Fibroblast of upper back skin (primary cell): ENCODE results near the gene KDM6A.
A peak's percentile ranks its signal among the peaks of the same experiment; 100 is the strongest.
"Not testable (repeated sequence)": the region's sequence is repeated elsewhere in the genome, so short reads cannot be mapped to it uniquely, and the experiment has no call there.

Experiments used
- DNase-seq: peaks from one replicate; pipeline ENCODE4 v3.0.0-alpha.2; 2013

The KDM6A gene

DNA sequence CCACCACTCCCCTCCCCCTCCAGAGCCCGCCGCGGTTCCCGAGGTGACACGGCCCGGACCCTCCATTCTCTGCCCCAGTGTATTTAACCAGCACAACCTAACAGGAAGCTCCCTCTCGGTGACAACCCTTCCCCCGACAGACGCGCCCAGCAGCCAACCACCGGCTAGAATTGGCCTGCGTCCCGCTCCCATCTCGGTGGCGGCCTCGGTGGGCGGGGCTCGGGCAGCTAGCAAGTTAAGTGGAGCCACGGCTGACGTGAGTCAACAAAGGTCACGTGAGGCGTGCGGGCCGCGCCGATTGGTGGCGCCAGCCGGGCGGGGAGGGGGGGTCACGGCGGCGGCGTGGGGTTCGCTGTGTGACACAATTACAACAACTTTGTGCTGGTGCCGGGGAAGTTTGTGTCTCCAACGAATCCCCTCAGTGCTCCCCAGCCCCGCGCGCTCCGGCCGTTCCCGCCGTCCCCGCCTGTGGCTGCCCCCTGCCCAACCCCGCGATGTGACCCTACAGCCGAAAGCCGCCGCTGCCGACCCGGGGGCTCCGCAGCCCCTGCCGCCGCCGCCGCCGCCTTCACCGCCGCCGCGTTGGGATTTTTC, at the start of gene KDM6A:
Gene KDM6A, plus strand, starts transcription at position 368 of the 594 bp plus-strand sequence. CDS start 364 bp downstream, outside the sequence.
- DNase-seq, result peak; percentile 94

DNA sequence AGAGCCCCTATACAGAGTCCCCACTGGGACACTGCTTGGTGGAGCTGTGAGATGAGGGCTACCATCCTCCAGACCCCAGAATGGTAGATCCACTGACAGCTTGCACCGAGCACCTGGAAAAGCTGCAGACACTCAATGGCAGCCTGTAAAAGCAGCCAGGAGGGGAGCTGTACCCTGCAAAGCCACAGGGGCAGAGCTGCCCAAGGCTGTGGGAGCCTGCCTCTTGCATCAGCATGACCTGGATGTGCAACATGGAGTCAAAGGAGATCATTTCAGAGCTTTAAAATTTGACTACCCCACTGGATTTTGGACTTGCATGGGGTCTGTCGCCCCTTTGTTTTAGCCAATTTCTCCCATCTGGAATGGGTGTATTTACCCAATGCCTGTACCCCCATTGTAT, 49.8 kb upstream of the KDM6A start:
- DNase-seq, result not testable (repeated sequence)

DNA sequence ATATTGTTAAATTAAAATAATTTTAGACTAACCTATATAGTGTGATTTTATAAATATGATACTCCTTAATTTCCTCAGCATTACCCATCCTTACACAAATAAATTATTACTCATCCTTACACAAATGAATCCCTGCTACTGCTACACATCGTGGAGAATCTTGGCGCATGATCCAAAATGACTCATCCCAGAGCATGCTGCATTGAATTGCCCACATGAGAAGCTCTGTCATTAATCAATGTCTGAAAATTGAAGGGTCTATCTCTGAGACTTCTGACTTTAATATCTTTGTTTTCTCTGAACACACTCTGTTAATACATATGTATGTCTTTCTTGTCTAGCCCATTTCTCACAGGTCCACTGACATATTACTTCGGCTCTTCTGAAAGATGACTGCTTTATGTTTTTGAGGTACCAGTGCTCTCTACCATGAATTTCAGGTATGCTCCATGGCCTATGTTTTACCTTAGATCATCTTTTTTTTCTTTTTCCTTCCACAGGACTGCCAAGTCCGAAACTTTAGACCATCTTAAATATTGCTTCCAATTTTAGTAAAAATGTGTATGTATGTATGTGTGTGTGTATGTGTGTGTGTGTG, 44.9 kb upstream of the KDM6A start:
- DNase-seq, result peak; percentile 85

DNA sequence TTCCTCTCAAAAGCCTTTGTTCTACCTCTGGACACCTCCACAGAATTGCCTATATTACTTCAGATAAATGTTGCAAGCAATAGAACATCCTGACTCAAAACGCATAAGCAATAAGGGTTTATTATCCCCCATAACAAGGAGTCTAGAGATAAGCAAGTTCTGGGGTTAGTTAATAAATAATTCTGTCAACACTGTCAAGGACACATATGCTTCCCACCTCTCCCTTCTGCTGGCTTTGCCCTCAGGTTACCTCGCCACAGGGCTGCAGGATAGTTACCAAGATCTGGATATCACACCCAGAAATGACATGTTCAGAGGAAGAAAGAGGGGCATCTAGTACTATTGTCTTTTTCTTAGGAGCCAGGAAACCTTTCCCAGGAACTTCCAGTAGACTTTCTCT, 43.2 kb upstream of the KDM6A start:
- DNase-seq, result no peak

DNA sequence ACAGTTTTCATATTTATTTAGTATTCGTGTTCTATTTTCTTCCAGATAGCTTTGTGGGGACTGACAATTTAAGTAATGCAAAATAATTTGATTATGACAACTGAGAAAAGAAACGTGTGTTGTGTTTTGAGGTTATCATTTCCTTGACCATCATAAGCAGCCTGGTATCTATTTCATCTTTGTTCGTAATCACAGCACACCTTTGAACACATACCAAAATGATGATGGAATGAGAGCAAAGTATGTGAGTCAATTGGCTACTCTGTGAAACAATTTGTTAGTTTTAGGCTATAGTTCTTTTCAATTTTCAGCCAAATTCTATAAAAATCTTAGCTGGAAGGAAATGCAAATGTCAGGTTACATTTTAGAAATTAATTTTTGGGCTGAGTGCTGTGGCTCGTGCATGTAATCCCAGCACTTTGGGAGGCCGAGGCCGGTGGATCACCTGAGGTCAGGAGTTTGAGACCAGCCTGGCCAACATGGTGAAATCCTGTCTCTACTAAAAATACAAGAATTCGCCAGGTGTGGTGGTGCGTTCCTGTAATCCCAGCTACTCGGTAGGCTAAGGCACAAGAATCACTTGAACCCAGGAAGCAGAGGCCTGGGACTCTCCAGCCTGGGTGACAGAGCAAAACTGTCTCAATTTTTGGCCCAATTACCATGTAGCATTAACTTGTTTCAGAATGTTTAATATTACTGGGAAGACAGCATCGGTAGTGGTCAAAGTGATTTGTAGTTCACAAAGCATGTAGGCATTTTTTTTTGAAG, 30.3 kb upstream of the KDM6A start:
- no peak for DNase-seq

DNA sequence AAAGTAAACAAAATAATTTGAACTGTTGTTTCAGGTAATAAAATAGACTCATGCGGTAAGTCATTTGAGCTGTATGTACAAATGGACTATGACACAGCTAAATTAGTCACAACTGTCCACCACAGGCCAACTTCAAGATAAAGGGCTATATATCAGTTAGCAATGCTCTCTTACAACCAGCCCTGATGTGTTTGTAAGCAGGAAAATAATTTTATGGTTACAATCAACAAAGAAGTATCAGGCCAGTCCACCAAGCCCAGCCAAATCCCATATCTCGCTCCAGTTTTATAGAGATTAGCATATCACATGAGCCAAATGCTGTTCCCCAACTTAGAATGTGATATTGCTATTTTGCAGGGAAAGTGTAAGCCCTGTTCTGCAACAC, 29.7 kb upstream of the KDM6A start:
- no peak for DNase-seq

DNA sequence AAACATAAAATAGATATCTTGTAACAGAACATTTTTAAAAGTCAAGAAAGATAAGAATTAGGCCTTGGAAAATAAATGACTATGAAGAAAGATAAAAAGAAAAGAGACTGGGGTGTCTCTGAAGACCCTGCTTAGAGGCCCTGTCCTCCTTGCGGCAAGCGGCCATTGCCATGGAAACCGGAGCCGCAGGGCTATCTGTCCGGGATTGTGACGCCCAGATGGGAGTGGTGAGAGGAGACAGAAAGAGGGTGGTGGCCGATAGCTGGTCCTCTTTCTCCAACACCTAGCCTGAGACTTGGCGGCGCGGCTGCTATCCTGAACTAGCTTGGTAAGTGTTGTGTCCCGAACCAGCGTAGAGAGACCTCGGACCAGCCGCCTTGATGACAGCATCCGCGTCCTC, 29.2 kb upstream of the KDM6A start, which contains the start of gene DUSP21:
Gene DUSP21, plus strand, starts transcription at position 269 of the 400 bp plus-strand sequence. Its CDS starts 112 bp downstream, at position 381.
- DNase-seq, result no peak

DNA sequence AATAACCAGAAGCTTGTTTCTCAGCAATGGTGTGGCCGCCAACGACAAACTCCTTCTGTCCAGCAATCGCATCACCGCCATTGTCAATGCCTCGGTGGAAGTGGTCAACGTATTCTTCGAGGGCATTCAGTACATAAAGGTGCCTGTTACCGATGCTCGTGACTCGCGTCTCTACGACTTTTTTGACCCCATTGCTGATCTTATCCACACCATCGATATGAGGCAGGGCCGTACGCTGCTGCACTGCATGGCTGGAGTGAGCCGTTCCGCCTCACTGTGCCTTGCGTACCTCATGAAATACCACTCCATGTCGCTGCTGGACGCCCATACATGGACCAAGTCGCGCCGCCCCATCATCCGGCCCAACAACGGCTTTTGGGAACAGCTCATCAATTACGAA, 28.8 kb upstream of the KDM6A start:
- no peak for DNase-seq

DNA sequence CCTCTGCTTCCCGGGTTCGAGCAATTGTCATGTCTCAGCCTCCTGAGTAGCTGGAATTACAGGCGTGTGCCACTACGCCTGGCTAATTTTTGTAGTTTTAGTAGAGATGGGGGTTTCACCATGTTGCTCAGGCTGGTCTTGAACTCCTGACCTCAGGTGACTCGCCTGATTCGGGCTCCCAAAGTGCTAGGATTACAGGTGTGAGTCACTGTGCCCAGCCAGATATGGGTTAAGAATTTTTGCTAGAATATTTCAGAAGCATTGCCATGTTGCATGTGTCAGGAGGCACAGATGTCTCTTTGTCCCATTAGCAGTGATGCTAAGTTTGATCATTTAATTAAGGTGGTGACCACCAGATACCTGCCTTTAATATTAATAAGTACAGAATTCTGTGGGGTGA, 22.1 kb upstream of the KDM6A start:
- DNase-seq, result not testable (repeated sequence)

DNA sequence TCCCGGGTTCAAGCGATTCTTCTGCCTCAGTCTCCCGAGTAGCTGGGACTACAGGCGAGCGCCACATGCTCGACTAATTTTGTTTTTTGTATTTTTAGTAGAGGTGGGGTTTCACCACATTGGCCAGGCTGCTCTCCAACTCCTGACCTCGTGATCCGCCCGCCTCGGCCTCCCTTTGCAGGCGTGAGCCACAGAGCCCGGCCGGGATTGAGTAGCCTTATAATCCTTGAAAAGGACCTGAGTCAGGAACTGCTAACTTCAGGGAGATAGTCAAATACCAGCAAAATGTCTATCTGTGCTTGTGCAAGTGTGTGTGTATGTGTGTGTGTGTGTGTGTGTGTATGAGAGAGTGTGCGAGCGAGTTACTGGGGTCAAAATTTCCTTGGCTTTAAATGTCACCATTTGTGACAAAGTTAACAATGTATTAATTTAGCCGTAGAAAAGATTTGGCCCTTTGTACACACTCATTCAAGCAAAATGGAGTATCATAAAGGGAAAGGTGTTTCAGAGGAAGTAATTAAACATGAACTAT, 1.8 kb upstream of the KDM6A start:
- DNase-seq, result no peak

DNA sequence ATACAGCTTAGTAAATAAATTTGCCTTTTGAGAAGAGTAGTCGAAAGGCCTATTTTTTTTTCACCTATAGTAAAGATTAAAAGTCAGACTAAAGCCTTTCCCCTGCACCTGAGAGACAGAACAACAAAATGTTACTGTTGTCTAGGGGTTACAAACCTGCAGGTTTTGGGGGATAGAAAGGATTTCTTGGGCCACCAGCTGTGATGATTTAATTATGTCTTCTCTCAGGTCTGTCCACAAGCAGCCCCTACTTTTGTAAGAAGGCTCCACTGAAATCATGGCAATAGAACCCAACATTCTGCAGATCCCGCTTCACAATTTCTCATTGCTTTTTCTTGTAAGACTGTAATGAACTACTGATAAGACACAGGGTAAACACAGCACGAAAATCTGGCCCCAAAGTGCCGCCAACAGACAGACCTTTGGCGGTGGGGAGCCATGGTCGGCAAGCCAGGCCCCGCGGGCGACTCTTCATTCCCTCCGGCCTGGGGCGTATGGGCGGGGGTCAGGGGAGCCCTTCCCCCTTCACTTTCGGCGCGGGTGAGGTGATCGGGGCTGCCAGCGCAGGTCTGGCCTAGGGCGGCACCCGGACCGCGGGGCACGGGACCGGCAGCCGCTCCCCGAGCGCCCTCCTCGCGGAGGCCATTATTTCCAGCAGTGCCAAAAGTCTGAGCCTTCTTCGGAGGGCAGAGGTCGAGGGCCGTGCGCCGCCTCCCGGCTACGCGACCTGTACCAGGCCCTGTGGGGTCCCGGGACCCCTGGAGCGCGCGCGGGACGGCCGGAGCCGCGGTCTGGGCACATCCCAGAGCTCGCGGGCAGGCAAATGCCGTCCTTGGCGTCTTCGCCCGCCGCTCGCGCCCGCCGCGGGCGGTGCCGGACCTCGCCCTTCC, 812 bp upstream of the KDM6A start:
- no peak for DNase-seq

DNA sequence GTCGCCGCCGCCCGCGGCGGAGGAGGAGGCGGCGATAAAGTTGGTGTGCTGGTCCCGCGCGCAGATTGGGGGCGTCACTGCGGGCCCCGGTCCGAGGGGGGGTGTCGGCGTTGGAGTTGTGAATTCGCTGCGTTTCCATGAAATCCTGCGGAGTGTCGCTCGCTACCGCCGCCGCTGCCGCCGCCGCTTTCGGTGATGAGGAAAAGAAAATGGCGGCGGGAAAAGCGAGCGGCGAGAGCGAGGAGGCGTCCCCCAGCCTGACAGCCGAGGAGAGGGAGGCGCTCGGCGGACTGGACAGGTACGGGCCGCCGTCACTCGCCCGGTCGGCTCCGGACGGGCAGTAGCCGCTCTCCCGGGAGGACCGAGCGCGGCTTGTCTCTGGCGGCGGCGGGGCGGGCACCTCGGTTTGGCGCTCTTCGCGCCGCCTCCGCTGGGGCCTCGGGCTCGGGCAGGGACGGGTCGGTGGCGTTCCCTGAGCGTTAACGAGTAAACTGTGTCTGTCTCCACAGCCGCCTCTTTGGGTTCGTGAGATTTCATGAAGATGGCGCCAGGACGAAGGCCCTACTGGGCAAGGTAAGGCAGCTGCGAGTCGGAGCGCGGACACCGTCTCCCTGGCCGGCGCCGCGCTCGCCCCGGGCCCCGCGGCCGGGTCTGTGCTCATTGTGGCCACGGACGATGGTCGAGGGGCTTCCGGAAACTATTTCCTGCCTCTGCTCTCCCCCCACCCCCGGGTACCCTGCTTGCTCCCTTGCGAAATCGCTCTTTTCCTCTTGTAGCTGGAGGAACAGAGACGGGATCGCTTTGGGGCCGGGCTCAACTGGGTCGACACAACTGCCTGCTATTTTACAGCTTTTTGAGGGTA, 658 bp downstream of the KDM6A start:
- DNase-seq, result peak; percentile 44

DNA sequence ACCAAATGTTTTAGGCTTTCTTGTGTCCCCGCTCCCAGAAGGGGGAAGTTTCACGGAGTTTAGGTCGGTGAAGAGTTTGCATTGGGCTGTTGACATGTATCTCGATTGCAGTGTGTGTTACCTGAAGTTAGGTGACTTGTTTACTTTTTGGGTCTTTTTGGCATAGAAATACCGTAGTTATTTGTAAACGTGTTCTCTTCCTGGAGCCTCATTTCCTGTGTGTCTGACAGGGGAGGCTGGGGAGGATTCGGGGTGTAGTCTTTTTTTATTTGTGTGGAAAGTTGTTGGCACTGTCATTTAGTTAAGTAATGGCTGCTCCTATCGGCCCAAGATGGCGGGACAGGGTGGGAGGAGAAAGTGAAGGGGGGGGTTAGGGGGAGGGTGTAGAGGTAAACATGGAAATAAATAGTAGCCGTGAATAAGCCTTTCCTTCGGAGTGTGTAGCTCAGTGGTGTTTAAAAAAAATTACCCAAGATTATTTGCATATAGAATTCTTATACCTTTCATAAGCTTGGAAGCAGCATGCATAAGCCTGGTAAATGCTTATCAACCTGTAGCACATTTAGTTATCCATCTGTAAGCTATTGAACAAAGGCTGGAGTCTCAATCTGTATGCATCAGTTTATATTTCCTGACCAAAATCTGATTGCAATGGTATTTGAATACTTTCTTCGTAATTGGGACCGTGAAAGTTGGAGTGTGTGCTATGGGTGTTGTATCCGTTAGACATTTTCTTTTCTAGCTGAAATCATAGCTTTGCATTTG, 1.6 kb downstream of the KDM6A start:
- DNase-seq, result no peak

DNA sequence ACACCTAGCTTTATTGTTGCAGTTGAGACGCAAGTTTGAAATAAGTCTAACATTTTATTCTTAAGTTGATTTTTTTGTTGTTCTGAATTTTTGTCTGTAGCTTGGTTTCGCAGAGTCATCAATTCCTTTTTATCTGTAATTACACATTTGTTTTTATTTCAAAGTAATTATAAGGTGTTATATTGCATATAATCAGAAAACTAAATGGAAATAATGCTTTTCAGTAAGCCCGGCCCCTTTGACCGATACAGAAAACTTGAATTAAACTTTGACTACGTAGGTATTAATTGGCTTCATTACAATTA, 2.1 kb downstream of the KDM6A start:
- DNase-seq, result no peak

DNA sequence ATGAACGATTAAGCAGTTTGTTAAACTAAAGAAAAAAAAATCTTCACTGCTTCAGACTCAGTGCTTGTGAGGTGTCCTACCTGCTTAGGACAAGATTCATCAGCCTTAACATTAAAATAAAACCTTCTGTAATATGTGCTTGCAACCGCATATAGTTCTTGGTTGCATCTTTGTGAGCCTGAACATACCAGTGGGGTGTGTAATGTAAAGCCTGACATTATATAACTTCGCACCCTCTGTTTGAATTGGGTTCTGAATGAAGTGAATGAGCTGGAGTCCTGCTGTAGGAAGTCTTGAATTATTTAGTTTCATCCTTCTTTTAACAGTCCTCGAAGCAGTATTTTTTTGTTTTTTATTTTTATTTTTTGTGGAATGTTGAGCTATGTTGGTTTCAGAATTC, 3.1 kb downstream of the KDM6A start:
- peak; percentile 47 for DNase-seq

DNA sequence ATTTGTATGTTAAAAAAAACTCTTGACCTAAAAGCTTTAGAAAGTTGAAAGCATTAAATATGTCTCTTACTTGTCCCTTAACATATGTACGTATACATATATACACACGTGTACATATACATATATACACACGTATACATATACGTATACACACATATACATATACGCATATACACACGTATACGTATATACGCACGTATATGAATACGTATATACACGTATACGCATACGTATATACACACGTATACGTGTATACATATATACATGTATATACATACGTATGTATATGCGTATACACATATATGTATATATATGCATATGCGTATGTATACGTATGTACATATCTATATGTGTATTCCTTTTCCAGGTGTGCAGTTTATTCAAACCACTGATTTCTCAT, 3.8 kb downstream of the KDM6A start:
- DNase-seq, result no peak

DNA sequence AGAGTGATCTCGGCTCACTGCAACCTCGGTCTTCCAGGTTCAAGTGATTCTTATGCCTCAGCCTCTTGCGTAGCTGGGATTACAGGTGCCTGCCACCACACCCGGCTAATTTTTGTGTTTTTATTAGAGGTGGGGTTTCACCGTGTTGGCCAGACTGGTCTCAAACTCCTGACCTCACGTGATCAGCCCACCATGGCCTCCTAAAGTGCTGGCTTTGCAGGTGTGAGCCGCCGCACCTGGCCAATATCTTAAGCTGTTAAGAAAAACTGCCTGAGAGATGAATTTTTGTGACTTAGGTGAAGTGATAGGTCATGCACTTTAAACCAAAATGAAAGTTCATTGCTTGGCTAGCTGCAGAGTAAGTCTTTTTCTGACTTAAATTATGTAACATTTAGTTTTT, 5.8 kb downstream of the KDM6A start:
- DNase-seq, result no peak

DNA sequence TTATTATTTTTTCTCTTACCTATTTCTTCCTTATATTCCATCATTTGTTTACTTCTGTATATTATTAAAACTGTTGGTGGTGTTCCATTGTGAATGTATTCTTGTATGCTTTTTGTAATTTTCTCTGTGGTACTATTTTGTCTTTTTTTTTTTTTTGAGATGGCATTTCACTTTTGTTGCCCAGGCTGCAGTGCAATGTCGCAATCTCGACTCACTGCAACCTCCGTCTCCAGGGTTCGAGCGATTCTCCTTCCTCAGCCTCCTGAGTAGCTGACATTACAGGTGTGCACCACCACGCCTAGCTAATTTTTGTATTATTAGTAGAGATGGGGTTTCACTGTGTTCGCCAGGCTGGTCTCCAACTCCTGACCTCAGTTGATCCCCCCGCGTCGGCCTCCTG, 8.6 kb downstream of the KDM6A start:
- no peak for DNase-seq

DNA sequence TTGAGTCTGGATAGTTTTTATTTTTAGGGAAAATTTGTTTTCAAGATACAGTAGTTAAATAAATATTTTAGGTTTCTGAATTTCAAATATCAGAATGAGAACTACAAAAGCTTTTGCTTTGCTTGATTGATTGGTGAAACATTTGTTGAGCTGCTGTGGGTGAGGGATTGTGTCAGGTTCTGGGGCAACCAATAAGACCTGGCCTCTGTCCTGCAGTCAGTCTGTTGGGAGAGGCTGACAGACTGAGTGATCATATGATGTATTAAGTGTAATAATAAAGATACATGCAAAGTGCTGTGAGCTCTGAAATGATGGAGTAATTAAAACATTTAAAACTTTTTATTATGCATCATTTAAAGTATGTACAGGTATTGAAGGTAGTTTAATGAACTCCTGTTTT, 9.6 kb downstream of the KDM6A start:
- DNase-seq, result no peak

DNA sequence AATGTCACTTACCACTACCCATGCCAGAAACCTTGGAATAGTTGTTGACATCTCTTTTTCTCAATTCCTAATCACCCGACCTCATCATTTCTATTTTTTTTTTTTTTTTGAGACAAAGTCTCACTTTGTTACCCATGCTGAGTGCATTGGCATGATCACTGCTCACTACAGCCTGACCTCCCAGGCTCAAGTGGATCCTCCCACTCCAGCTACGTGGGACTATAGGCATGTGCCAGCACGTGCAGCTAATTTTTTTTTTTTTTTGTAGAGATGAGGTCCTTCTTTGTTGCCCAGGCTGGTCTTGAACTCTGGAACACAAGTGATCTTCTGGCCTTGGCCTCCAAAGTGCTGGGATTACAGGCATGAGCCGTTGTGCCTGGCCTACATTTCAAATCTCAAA, 12.0 kb downstream of the KDM6A start:
- no peak for DNase-seq

DNA sequence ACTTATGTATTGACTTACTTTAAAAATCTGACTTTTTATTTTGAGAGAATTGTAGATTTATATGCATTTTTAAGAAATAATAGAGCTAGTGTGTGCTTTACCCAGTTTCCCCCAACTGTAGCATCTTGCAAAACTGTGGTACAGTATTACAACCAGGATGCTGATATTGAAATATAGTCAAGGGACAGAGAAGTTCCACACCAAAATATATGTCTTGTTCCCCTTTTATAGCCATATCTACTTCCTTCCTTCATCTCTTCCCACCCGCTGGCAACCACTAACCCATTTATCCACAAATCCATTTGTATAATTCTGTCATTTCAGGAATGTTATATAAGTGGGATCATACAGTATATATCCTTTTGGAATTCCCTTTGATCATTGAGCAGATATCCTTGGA, 16.8 kb downstream of the KDM6A start:
- no peak for DNase-seq
